HEK293T (cell line): ENCODE data around the gene FBXO36.

ENCODE experiments used
- CTCF ChIA-PET: fragments of 350-600 bp; formaldehyde crosslinking; extraction: SDS; loops from one replicate; lab custom pipeline; 2021; ENCODE audit warnings: antibody characterized with exemption, inconsistent platforms; lab: Yijun Ruan, JAX
- POLR2A ChIA-PET: fragments of 350-600 bp; formaldehyde crosslinking; extraction: SDS; loops from one replicate; lab custom pipeline; 2020; ENCODE audit warnings: antibody characterized with exemption, inconsistent platforms; lab: Yijun Ruan, JAX
- DNase-seq: peaks from one replicate; pipeline ENCODE4 v3.0.0; 2012; ENCODE audit warnings: mixed read lengths; ENCODE audit errors: extremely low spot score
- ARNT ChIP-seq: fragments of 450-650 bp; IDR thresholded peaks from 2 replicates; pipeline ENCODE4 v1.6.1; 2017; ENCODE audit warnings: mild to moderate bottlenecking
- BHLHE40 ChIP-seq: fragments of 450-650 bp; IDR thresholded peaks from 2 replicates; pipeline ENCODE4 v1.6.1; 2016; ENCODE audit warnings: mild to moderate bottlenecking, moderate library complexity, borderline replicate concordance
- CTBP1 ChIP-seq: fragments of 450-650 bp; IDR thresholded peaks from 2 replicates; pipeline ENCODE4 v1.6.1; 2016; ENCODE audit warnings: borderline replicate concordance
- ELF4 ChIP-seq: fragments of 450-650 bp; IDR thresholded peaks from 2 replicates; pipeline ENCODE4 v1.6.1; 2017; ENCODE audit warnings: antibody characterized with exemption
- FOXA1 ChIP-seq: fragments of 450-650 bp; IDR thresholded peaks from 2 replicates; pipeline ENCODE4 v1.6.1; 2016; ENCODE audit warnings: mild to moderate bottlenecking
- FOXK2 ChIP-seq: fragments of 450-650 bp; IDR thresholded peaks from 2 replicates; pipeline ENCODE4 v1.6.1; 2016; ENCODE audit warnings: mild to moderate bottlenecking
- FOXM1 ChIP-seq: fragments of 450-650 bp; IDR thresholded peaks from 2 replicates; pipeline ENCODE4 v1.6.1; 2017; ENCODE audit warnings: mild to moderate bottlenecking, borderline replicate concordance
- HDGF ChIP-seq: fragments of 450-650 bp; IDR thresholded peaks from 2 replicates; pipeline ENCODE4 v1.6.1; 2017; ENCODE audit warnings: antibody characterized with exemption, borderline replicate concordance
- L3MBTL2 ChIP-seq: fragments of 450-650 bp; conservative IDR thresholded peaks from 2 replicates; pipeline ENCODE4 v1.6.1; 2016; ENCODE audit warnings: mild to moderate bottlenecking
- LEF1 ChIP-seq: fragments of 450-650 bp; IDR thresholded peaks from 2 replicates; pipeline ENCODE4 v1.6.1; 2017; ENCODE audit warnings: mild to moderate bottlenecking, borderline replicate concordance
- NFRKB ChIP-seq: fragments of 450-650 bp; IDR thresholded peaks from 2 replicates; pipeline ENCODE4 v1.6.1; 2016; ENCODE audit warnings: mild to moderate bottlenecking, moderate library complexity
- PKNOX1 ChIP-seq: fragments of 450-650 bp; IDR thresholded peaks from 2 replicates; pipeline ENCODE4 v1.6.1; 2016
- SP1 ChIP-seq: fragments of 450-650 bp; IDR thresholded peaks from 2 replicates; pipeline ENCODE4 v1.6.1; 2017
- SUZ12 ChIP-seq: fragments of 450-650 bp; IDR thresholded peaks from 2 replicates; pipeline ENCODE4 v1.6.1; 2016; ENCODE audit warnings: mild to moderate bottlenecking
- TARDBP ChIP-seq: fragments of 450-650 bp; IDR thresholded peaks from 2 replicates; pipeline ENCODE4 v1.6.1; 2016
- ZNF384 ChIP-seq: fragments of 450-650 bp; IDR thresholded peaks from 2 replicates; pipeline ENCODE4 v1.6.1; 2016

FBXO36 gene

GRCh38 chr2:230053753-230054478 is 131.6 kb downstream of the FBXO36 start:
- no peak for TF ChIP-seq ZNF384
- TF ChIP-seq LEF1, result no peak
- no peak for TF ChIP-seq ELF4
- TF ChIP-seq FOXK2, result no peak
- no peak for TF ChIP-seq L3MBTL2
- TF ChIP-seq BHLHE40, result no peak
- TF ChIP-seq SUZ12, result no peak
- no peak for TF ChIP-seq HDGF
- no peak for TF ChIP-seq FOXA1
- no peak for TF ChIP-seq FOXM1
- no peak for TF ChIP-seq NFRKB
- no peak for TF ChIP-seq TARDBP
- no peak for TF ChIP-seq SP1
- no peak for TF ChIP-seq CTBP1
- CTCF ChIA-PET, result no interaction called here
- POLR2A ChIA-PET, result no interaction called here
- DNase-seq, result no peak

DNA sequence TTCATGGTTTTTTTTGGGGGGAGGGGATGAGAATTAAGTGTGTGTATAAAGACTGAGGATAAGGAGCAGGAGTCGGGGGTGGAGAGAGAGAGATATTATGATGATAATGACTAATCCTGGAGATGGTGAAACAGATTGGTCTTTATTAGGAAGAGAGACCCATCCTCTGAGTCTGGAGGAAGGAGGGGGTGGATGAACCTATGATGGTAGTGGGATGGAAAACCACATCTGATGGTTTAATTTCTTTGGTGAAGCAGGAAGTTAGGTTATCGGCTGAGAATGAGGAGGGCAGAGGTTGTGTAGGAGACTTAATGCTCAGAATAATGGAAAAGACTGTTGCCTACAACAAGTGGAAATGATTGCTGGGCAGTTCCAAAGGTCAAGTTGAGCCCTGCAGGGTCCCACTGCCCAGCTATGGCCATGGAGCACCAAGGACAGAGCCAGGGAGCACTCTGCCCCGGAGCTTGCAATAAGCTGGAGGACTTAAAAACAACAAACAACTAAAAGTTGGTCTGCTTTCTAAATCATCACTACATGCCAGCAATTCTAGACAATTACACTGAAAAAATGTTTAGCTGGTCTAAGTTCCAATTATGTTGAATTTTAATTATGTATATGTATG is 138.5 kb downstream of the FBXO36 start:
- ChIA-PET POLR2A (no interaction called here), CTCF (no interaction called here)
- TF ChIP-seq FOXK2 (no peak), SUZ12 (no peak), TARDBP (no peak), PKNOX1 (no peak), BHLHE40 (no peak), ARNT (no peak), L3MBTL2 (no peak), ZNF384 (no peak), LEF1 (no peak), CTBP1 (no peak)
- DNase-seq, result no peak
